IPS-NIHi7 (cell line): ENCODE results near the gene ZNF558.

ENCODE experiments used
- DNase-seq: peaks from one replicate; pipeline ENCODE4 v3.0.0; 2012; ENCODE audit warnings: mixed read lengths; ENCODE audit errors: extremely low spot score

The ZNF558 gene

GRCh38 chr19:8832132-8833021 lies at the start of gene ZNF558, which contains the start of gene MBD3L1:
Gene ZNF558 (minus strand): TSS chr19:8832304. CDS start chr19:8822659, 9,645 bp downstream.
Gene MBD3L1 (plus strand): TSS chr19:8832377. CDS start chr19:8842679, 10,302 bp downstream.
- DNase-seq, result peak; percentile 85

- DNase-seq, result no peak
Measured at GRCh38 chr19:8881512-8881911, 49.4 kb upstream of the ZNF558 start.

DNA sequence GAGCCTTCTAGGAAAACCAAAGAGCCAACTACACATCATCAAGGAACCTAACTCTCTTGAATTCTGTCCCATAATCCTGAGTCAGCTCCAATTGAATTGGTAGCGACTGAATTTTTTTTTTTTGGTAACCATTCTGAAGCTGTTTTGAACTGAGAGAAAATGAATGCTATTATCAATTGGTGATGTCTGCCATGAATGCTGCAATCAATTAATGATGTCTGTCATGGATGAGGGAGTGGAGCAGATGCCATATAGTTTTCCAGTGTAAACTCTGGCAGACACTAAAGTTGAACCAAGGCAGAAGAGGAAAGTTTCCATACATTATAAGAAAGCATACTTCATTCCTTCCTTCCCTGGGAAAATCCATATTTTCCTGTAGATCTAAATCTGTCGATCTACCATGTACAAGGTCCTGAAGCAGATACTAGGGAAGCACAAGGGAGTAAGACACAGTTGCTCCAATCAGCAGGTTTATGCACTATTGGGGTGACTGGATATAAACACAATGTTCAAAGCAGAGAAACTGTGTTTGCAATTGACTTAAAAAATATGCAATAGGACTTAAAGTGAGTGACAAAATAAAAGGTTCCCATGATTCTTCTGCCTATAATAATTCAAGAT lies 48.9 kb upstream of the ZNF558 start:
- no peak for DNase-seq

DNA sequence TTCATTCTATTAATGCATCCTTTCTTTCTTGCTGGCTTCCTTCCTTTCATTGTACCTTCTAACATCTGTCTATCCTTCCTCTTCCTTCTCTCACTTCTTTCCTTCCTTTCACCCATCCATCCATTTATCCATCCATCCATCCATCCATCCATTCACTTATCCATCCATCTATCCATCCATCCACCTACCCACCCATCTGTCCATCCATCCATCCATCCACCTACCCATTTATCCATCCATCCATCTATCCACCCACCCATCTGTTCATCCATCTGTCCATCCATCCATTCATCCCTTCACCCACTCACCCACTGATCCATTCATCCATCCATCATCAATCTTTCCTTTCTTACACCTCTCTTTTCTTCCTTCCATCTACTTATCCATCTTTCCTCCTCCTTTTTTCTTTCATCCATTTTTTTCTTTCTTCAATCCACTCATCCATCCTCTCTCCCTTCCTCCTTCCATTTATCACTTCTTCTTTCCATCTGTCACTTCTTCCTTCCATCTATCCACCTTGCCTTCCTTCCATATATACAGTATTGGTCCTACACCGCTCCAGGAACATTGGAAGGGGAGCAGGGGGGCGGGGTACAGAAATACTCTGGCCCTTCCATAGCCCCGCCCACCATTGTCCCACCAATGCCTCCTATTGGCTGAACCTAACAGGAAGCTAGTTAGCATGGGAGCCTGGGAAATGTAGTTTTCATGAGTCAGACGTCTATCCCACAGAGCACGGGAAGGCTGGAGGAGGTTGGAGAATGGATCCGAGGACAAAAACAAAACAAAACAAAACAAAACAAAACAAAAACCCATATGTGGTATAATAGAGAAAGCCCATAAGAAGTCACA lies 46.0 kb upstream of the ZNF558 start:
- DNase-seq, result no peak

DNA sequence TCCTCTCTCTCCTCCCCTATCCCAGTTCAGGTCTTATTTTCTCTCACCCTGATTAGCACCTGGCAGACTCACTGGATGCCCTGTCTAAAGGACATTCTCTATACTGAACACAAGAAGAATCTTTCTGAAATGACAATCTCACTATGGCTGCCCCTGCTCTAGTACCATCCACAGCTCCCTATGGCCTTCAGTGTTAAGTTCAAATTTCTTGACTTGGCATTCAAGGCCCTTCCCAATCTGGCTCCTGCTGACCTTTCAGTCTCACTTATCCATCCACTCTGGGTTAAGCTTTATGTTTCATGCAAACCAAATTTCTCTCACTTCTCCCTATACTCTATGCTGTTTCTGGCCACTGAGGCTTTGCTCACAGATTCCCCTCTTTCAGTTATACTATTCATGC lies 34.2 kb upstream of the ZNF558 start:
- DNase-seq, result no peak

DNA sequence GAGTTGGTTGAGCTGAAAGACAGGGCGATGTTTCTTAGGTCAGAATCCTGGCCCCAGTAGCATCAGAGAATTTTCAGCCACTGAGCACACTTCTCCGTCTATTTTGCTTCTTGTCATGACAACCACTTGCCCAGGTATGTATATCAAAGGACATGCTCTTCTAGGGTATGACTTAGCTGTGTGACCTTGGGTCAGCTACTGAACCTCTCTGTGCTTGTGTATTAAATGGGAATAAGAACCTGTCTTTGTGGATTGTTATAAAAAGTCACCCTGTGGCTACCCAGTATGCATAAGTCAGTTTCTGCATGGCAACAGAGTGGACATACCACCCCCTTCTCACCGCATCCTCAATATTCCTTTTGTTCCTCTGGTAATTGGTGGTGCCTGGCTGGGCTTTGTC lies 26.2 kb upstream of the ZNF558 start:
- no peak for DNase-seq

DNA sequence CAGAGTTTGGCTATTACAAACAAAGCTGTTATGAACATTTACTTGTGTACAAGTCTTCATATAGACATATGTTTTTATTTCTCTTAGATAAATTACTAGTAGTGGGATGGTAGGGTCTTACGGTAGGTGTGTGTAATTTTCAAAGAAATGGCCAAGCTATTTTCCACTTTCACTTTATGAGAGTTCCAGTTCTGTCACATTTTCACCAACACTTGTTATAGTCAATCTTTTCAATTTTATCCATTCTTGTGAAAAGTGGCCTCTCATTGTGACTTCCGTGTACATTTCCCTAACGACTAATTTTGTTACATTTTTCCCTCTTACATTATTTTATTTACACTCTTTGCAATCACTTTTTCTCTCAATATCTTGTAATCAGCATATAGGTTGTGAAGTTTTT lies 18.4 kb upstream of the ZNF558 start:
- no peak for DNase-seq

- no peak for DNase-seq
Measured at GRCh38 chr19:8849232-8849631, 17.1 kb upstream of the ZNF558 start.

DNA sequence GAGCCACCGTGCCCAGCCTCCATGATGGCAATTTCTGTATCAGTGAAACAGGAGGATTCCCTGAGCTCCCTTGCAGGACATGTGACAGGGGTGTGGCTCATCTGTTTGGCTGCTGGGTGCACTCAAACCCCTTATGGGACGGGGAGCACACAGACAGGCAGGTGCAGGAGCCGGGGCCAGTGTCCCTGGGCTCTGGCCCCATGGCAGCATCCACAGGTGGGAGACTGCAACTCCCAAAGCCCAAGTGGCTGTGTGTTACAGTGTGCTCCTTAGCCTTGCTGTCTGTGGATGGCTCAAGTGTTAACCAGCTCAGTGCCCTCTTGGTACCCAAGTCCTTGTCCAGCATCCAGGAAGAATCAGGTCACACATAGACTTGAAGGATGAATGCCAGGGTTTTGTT lies 14.7 kb upstream of the ZNF558 start:
- no peak for DNase-seq

DNA sequence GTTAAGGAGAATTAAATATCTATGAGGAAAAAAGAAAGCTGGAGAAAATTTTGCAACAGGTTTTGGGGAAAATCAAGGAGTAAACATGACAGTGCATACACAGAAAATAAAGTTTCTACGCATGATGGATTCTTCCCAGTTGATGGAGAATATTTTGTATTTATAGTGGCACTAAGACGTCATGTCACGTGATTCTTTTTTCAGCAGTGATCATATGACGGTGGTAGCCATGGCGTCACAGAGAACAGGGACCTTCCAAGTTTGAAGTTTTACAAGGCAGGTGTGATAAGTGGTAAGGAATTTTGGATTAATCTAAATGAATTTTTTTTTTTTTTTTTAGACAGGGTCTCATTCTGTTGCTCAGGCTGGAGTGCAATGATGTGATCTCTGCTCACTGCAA lies 8.6 kb upstream of the ZNF558 start:
- no peak for DNase-seq

DNA sequence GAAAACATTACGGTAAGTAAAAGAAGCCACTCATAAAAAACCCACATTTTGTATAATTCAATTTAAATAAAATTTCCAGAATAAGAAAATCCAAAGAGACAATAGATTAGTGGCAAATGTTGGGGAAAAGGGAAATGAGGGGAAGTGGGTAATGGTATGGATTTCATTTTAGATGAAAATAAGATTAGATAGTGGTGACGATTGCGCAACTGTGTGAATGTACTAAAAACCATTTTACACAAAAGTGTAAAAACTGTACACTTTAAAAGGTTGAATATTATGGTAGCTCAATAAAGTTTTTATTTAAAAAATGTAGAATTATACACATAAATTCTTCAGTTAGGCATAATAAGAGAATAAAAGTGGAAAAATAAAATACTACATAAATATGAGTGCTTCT lies 3.8 kb upstream of the ZNF558 start:
- DNase-seq, result no peak

DNA sequence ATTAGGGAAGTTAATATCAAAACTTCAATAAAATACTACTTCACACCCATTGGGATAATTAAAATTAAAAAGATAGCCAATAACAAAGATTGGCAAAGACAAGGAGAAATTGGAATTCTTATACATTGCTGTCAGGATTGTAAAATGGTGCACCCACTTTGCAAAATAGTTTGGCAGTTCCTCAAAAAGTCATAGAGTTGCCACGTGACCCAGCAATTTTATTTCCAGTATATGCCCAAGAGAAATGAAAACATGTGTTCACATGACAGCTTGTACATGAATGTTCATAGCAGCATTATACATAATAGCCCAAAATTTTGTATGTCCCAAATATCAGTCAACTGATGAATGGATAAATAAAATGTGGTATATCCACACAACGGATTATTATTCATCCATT lies 3.3 kb upstream of the ZNF558 start:
- no peak for DNase-seq

DNA sequence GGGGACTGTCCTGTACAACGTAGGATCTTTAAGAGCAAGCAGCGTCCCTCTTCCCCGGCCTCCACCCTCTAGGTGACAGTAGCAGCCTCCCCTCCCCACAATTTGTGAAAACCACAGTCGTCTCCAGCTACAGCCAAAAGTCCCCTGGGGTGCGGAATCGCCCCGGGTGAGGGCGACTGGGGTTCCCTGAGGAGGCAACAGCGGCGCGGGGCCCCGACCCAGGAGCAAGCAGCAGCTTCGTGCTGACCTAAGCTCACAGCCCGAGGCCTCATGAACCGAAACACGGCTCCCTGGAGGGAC lies 322 bp downstream of the ZNF558 start:
- peak; percentile 14 for DNase-seq

DNA sequence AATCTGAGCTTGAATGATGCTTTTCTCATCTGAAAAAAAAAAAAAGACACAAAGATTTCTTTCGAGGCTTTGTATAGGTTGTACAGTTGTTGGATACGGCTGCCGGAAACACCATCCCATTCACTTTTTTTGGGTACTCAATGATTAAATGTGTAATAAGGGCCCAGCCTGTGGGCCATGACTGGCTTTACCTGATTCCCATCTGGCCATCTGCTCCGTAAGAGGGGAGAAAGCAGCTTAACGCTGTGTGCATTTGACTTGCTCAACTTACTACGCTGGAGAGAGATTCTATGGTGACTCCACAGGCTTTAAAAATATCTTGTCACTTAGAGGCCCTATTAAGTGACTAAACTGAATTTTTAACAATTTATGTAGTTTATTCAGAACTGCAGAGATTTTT lies 731 bp downstream of the ZNF558 start:
- DNase-seq, result no peak

GRCh38 chr19:8827277-8827676 lies 4.8 kb downstream of the ZNF558 start:
- no peak for DNase-seq

DNA sequence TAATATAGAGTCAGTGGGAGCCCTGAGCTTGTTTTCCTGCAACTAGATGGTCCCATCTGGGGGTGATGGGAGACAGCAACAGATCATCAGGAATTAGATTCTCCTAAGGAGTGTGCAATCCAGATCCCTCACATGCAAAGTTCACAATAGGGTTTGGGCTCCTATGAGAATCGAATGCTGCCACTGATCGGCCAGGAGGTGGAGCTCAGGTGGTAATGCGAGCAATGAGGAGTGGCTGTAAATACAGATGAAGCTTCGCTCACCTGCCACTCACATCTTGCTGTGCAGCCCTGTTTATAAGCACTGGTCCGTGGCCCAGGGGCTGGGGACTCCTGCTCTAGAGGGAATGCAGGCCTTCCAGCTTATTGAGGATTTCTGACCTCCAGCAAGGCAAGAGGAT lies 5.7 kb downstream of the ZNF558 start:
- DNase-seq, result no peak

DNA sequence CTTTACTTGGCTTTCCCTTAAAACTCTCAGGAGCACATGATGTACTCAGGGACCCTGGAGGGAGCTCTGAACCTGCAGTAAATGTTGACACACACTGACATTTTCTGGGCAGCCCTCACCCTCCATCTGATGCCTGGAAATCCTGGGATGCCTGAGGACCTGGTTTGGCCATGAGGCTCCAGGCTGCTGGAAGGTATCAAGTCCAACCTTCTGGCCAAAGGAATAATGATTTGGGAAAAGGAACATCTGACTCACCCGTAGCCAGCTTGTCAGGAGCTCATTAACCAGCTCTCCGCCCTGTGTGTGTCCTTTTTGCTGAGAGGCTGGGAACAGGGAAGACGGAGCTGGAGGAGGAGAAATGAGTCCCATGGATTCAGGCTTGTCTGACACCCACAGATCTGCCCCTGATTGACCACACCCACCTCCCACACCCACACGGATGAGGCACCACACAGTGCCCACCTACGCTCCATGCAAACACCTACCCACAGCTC lies 10.3 kb downstream of the ZNF558 start:
- DNase-seq, result no peak

DNA sequence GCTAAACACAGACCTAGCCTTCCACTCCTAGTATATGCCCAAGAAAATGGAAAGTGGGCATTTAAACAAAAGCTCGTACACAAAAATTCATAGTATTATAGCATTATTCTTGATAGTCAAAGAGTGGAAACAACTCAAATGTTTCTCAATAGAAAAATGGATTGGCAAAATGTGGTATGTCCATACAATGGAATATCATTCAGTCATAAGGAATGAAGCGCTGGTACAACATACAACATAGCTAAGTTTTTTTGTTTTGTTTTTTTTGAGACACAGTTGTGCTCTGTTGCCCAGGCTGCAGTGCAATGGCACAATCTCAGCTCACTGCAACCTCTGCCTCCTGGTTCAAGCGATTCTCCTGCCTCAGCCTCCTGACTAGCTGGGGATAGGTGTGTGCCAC lies 11.9 kb downstream of the ZNF558 start:
- DNase-seq, result no peak

- no peak for DNase-seq
Measured at GRCh38 chr19:8815780-8816179, 16.3 kb downstream of the ZNF558 start.

GRCh38 chr19:8814176-8814575 lies 17.9 kb downstream of the ZNF558 start:
- no peak for DNase-seq

- DNase-seq, result no peak
Measured at GRCh38 chr19:8811315-8812172, 20.6 kb downstream of the ZNF558 start.
